Heart left ventricle (tissue), 16 donors: ENCODE measurements around the gene BZW1. TPM values are rescaled to one million over a fixed set of nuclear protein-coding genes. Genes with fewer than 3 reads are reported as not detected.

ENCODE experiments used
- ATAC-seq, 4 donors: fragments of 200-7000 bp; cut with Tn5 transposase; one replicate each; pipeline ENCODE4 v1.9.1; 2020 to 2022; ENCODE audit warnings: moderate library complexity in 4 of 4, mild to moderate bottlenecking in 3 of 4, moderate number of reproducible peaks in 1 of 4
- DNase-seq, 5 donors: peaks; one replicate each; pipeline ENCODE4 v3.0.0-alpha.2; 2020
- H3K27ac ChIP-seq, 12 donors: fragments of 200-600 bp; sonication (generic) in 4 of 12; one replicate each; pipeline versions ENCODE4 v1.5.0 to v1.8.0; 2016 to 2022; ENCODE audit warnings: mild to moderate bottlenecking in 2 of 12
- H3K27me3 ChIP-seq, 9 donors: fragments of 200-600 bp; sonication (generic) in 2 of 9; one replicate each; pipeline versions ENCODE4 v1.5.1 to v1.8.0; 2016 to 2022; ENCODE audit warnings: mild to moderate bottlenecking in 3 of 9
- H3K36me3 ChIP-seq, 9 donors: fragments of 200-600 bp; sonication (generic) in 2 of 9; one replicate each; pipeline versions ENCODE4 v1.5.0 to v1.8.0; 2018 to 2022; ENCODE audit warnings: mild to moderate bottlenecking in 2 of 9
- H3K4me1 ChIP-seq, 12 donors: fragments of 200-600 bp; sonication (generic) in 4 of 12; one replicate each; pipeline versions ENCODE4 v1.5.0 to v1.8.0; 2016 to 2022; ENCODE audit warnings: mild to moderate bottlenecking in 3 of 12
- H3K4me3 ChIP-seq, 12 donors: fragments of 200-600 bp; sonication (generic) in 4 of 12; one replicate each; pipeline versions ENCODE4 v1.5.0 to v1.8.0; 2017 to 2022; ENCODE audit warnings: mild to moderate bottlenecking in 9 of 12, moderate library complexity in 4 of 12
- H3K9me3 ChIP-seq, 12 donors: fragments of 200-600 bp; sonication (generic) in 4 of 12; one replicate each; pipeline versions ENCODE4 v1.5.0 to v1.8.0; 2016 to 2022; ENCODE audit warnings: mild to moderate bottlenecking in 1 of 12
- CTCF ChIP-seq, 12 donors: fragments of 200-600 bp; sonication (generic) in 4 of 12; IDR thresholded peaks; one replicate each; pipeline versions ENCODE4 v1.5.0 to v1.8.0; 2018 to 2022; ENCODE audit warnings: antibody characterized with exemption in 12 of 12, mild to moderate bottlenecking in 5 of 12
- POLR2A ChIP-seq, 2 donors: fragments of 450-650 bp; IDR thresholded peaks; one replicate each; pipeline ENCODE4 v1.6.1; 2017; ENCODE audit warnings: antibody characterized with exemption in 2 of 2, mild to moderate bottlenecking in 2 of 2, moderate library complexity in 2 of 2
- WGBS, 4 donors: extraction: QIAGEN DNeasy Blood & Tissue Kit in 2 of 4; methylation state at CpG; one replicate each; pipeline versions ENCODE4 v1.1.5 to v1.1.7; 2013 to 2018; 5-methylcytosine and 5-hydroxymethylcytosine counted together
- intact Hi-C, 10 donors: fragments of 100-400 bp; cut with DNase I; formaldehyde crosslinking; loops; one replicate each; pipeline versions ENCODE4 v1.11.1 to v1.14.2; 2022
- polyA plus RNA-seq, 2 donors: library from polyadenylated mRNA; stranded (reverse); fragments of 200-250 nt; gene quantifications; one replicate each; pipeline ENCODE4 v1.2.3, GENCODE V29; 2013
- total RNA-seq, 9 donors: library from RNA; depleted of rRNA in 2 of 9; stranded (reverse); fragments of >200 nt in 2 of 9; fragmentation: NEBNext Ultra II Directional in 3 of 9; extraction: Animal tissue kit (Norgen Biotek cat#: 25700) in 3 of 9; gene quantifications; one replicate each; pipeline versions ENCODE4 v1.1.0 to v1.2.4, GENCODE V29; 2016 to 2023
- donor health status: ischemic (EF 13 %, LVEDD 7.1; RV severe dilation, severe dysfunction).
- donor health status: healthy with polysubstance abuse.
- donor health status: DM: no; HTN: yes; CAD: no.
- donor health status: DM: no; HTN: no; CAD: no.
- donor health status: ischemic (EF 25% LVEDD 6.9; RV normal size, moderate dysfunction).
- donor health status: ischemic (EF 25% LVEDD 5.7; RV mildly dilated, moderate dysfunction).
- donor health status: healthy.
- donor health status: DM: yes; HTN: yes; CAD: no.
- donor health status: ischemic (EF 35%, LVEDD 5.7; RV mildly dilated, moderate dysfunction).
- donor health status: nonischemic (EF 11% LVEDD 7.7; RV severe dilation, severe dysfunction).
- donor health status: DM: yes; HTN: yes; CAD: no.
- donor health status: PGD.
- donor health status: ischemic (EF 29% LVEDD 5.4; RV normal size, mild dysfunction).
- donor health status: nonischemic (EF 23%, LVEDD 6.1; RV moderate dilation, normal function).

Gene BZW1
- total and polyA plus RNA-seq, 11 donors = 10.7 to 147 (median 87.3) TPM

DNA sequence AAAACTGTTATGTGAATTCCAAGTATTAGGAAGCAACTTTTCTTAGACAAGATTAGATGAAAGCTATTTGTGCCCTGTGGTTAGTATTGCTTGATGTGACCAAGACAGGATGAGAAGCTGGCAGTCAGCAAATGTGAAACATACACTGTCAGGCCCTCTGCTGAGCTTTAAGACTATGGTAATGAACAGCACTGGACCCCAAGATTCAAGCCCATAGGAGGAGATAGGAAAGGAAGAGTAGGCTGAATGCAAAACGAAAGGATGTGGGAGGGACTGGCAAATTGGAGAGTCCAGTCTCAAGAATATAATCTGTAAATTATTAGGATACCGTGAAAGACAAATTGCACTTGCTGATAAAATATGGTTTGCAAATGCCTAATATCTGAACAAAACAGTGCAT, 16.4 kb downstream of the BZW1 start:
- no peaks in the 10 kb centered on the region for H3K9me3 ChIP-seq
- TF ChIP-seq CTCF (IDR thresholded peaks at IDR 0.05) = no peak
- no peak for TF ChIP-seq POLR2A (IDR thresholded peaks at IDR 0.05)
- WGBS, 4 donors = 81 to 89% (median 86%) methylated on average over 2 of the region's 2 CpGs

GRCh38 chr2:200828572-200829257, 17.0 kb downstream of the BZW1 start:
- intact Hi-C loops = no loop called here
- H3K4me1 ChIP-seq = peaks cover 0 to 15% (median 1%) of the 10 kb centered on the region in 12 donors
- no peaks in the 10 kb centered on the region for H3K27me3 ChIP-seq
- TF ChIP-seq POLR2A (IDR thresholded peaks at IDR 0.05) (no peak), CTCF (IDR thresholded peaks at IDR 0.05) (no peak)
- 94 to 98% (median 96%) methylated on average over 9 of the region's 9 CpGs for WGBS, 4 donors
- DNase-seq = no peak
- no peaks in the 10 kb centered on the region for H3K9me3 ChIP-seq
- peaks cover 0 to 27% (median 17%) of the 10 kb centered on the region in 9 donors for H3K36me3 ChIP-seq
- no peak overlapping the region for H3K4me3 ChIP-seq
- ATAC-seq = no peak
- no peak overlapping the region for H3K27ac ChIP-seq

More for the DNA sequence above, 16.4 kb downstream of the BZW1 start:
- ATAC-seq (no peak), DNase-seq (no peak)
- peaks cover 0 to 15% (median 1%) of the 10 kb centered on the region in 12 donors for H3K4me1 ChIP-seq
- no peak overlapping the region for H3K27ac ChIP-seq
- no peak overlapping the region for H3K4me3 ChIP-seq
- no peaks in the 10 kb centered on the region for H3K27me3 ChIP-seq
- H3K36me3 ChIP-seq = peaks cover 0 to 32% (median 20%) of the 10 kb centered on the region in 9 donors
- intact Hi-C loops = no loop called here

DNA sequence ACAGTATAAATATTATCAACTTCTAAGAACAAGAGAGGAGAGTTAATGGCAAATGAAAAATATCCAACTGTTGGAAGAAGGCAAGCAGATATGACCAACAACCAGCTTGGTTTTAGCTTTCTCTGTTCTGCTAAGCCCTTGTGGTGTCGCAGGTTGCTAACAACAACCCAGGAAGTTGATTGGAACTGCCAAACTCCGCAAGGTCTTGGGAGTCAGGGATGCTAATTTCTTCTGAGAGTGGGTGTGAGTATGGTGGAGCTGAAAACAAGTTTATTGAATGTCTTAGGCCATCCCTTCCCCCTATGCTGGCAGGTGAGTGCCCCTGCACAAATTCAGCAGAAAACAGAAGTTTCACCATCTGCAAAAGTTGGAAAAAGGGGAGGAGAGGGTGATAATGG, 17.5 kb downstream of the BZW1 start:
- DNase-seq (no peak), ATAC-seq (no peak)
- no peak overlapping the region for H3K27ac ChIP-seq
- no peak overlapping the region for H3K4me3 ChIP-seq
- no peak for TF ChIP-seq CTCF (IDR thresholded peaks at IDR 0.05)
- H3K4me1 ChIP-seq = peaks cover 0 to 10% (median 1%) of the 10 kb centered on the region in 12 donors
- H3K27me3 ChIP-seq = no peaks in the 10 kb centered on the region
- 91 to 98% (median 94%) methylated on average over 2 of the region's 2 CpGs for WGBS, 4 donors
- peaks cover 0 to 22% (median 12%) of the 10 kb centered on the region in 9 donors for H3K36me3 ChIP-seq
- H3K9me3 ChIP-seq = no peaks in the 10 kb centered on the region
- intact Hi-C loops = no loop called here

DNA sequence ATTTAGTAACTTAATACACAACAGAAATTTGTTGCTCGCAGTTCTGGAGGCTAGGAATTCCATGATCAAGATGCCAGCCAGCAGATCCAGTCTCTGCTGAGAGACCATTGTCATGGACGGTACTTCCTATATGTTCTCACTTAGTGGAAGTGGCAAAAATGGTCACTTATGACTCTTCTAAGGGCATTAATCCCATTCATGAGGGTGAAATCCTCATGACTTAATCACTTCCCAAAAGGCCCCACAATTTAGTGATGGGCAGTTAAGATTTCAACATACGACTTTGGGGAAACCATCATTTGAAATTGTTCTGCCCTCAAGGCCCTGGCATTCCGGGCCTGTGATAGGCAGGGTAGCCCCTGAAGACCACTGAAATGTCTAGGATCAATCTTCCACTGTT, 23.0 kb downstream of the BZW1 start:
- TF ChIP-seq CTCF (IDR thresholded peaks at IDR 0.05) = no peak
- TF ChIP-seq POLR2A (IDR thresholded peaks at IDR 0.05) = no peak
- WGBS, 4 donors = 87 to 90% (median 89%) methylated on average over 4 of the region's 4 CpGs
- Histone ChIP-seq H3K9me3 (peaks cover 0 to 21% (median 12%) of the 10 kb centered on the region in 12 donors), H3K27ac (no peak overlapping the region), H3K4me1 (no peaks in the 10 kb centered on the region), H3K4me3 (no peak overlapping the region), H3K27me3 (no peaks in the 10 kb centered on the region), H3K36me3 (no peaks in the 10 kb centered on the region)
- no peak for ATAC-seq
- intact Hi-C loops = no loop called here
- DNase-seq = no peak
